Left kidney (tissue), 2 donors: ENCODE measurements around the gene POC1A. TPM values are rescaled to one million over a fixed set of nuclear protein-coding genes. Genes with fewer than 3 reads are reported as not detected.

Experiments
- DNase-seq: peaks from one replicate; pipeline ENCODE4 v3.0.0-alpha.2; 2013
- polyA plus RNA-seq: library from polyadenylated mRNA; unstranded; fragments of 120-200 nt; gene quantifications from one replicate; pipeline ENCODE4 v1.2.1, GENCODE V29; 2013; ENCODE audit not compliant: insufficient read length

The POC1A gene
- polyA plus RNA-seq, 1 donor: 10.5 TPM

DNA sequence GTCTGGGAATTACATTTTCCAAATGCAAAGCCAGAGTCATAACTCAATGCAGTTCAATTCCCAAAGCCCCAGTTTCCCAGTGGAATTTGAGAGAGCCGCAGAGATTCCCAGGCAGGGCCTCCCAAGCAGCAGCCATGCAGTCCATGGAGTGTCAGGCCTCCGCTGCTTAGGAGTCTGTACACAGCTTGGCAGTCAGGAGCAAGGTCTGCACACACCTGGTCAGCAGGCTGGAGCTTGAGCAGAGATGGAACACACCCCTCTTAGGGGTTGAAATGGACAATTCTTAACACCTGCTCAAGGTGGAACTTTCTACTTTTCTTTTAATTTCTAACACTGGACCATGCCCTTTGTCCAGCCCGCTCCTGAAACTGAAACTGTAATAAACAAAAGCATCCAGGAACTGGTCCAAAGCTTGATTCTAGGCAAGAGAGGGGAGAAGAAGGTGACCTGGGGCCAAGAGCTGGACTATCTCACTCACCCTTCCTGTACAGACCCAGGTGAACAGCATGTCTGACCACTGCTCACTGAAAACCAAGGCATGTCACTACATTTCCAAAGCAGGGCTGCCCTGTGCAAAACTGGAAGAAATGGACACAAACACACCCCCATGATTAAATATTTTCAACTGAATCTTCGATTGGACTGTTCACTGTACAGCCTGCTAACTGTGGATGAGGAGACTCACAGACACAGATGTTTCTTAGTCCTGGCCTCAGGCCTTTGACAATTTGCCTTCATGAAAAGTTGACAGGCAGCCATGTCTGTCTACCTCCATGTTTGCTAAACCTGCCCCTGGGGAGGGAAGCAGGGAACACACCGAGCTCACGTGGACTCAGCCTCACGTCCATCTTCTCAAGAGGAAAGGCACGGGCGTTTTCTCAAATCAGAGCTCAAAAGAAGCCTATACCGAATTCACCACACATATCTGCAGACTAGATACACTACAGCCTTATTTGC lies 49.3 kb downstream of the POC1A start:
- no peak for DNase-seq

DNA sequence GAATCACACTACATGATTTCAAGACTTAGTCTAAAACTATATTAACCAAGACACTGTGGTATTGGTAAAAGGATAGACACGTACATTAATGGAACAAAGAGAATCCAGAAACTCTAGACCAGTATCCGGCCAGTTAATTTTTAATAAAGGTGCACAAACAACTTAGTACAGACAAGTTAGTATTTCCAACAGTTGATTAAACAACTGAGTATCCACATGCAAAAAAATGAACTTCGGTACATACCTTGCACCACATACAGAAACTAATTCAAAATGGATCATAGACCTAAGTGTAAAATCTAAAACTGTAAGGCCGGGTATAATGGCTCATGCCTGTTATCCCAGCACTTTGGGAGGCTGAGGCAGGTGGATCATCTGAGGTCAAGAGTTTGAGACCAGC lies 51.3 kb downstream of the POC1A start:
- DNase-seq: no peak

DNA sequence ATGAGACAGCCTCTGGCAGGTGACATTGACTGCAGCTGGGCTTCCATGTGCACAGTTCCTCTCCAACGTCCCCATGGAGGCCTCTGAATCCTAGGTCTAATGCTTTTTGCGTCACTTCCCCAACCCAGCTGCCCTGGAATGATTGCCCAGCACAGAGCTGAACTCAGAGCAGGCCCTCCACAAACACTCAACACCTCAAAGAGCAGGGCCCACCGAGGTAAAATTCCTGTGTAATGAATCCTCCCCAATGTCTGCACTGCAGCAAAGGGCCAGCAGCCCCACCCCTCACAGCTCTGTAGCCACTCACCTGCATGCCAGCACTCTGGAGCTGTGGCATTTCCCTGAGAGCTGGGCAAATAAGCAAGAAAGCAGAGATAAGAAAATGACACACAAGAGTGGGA lies 55.2 kb downstream of the POC1A start:
- no peak for DNase-seq

DNA sequence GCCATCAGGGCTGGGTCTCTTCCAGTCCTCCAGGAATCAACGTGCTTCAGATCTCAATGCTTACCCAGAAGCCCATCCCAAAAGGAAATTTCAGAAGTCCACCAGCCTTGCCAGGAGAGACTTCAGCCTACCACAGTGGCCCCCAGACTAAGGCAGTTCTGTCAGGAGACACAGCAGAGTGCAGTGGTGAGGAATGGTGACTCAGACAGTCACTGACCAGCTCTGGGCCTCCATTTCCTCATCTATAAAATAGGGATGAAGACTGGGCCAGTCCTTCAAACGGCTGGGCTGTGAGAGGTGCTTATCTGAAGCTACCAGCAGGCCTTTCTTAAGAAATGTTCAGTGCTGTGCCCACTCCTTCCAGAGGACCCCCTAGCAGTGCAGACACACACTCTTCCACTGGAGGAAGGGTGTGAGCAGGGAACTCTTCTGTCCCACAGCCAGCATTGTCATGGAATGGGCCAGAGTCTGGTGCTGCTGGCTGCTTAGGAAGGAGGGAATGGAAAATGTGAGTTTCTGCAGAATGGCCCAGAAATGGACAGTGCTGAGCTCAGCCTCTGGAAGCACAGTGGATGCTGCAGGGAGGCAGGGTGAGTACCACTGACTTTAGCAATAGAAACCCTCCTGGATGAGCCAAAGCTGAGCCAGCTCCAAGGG lies 56.2 kb downstream of the POC1A start:
- no peak for DNase-seq

DNA sequence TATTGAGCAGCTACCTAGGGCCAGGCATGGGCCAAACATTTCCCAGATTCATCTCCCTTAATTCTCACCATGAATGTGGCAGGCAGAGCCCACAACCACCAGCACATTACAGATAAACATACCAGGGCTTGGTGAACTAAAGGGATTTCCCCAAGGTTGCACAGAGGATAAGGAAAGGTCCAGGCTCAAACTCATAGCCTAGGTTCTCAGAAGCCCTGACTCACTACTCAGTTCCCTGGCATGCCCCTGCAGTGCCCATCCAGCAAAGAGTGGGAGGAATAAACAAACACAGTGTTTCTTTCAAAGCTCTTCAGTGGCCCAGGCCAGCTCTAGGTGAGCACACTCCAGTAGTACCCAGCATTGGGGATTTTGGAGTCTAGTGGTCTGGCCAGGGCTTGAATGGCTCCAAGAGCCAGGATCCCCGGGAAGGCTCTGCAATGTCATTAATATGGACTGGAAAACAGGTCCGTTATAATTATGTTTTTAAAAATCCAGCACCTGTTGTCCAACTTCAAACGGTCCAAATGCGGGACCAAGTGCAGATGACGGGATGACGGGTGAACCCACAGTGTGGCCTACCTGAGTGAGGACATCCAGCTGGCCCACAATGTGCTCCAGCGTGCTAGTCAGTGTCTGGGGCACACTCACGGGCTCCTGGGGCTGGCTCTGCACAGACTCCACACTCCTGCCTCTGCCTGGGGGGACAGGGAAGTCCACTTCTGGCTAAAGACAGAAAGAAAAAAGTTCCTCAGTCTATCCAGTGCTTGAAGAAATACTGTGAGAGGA lies 58.0 kb downstream of the POC1A start:
- no peak for DNase-seq

DNA sequence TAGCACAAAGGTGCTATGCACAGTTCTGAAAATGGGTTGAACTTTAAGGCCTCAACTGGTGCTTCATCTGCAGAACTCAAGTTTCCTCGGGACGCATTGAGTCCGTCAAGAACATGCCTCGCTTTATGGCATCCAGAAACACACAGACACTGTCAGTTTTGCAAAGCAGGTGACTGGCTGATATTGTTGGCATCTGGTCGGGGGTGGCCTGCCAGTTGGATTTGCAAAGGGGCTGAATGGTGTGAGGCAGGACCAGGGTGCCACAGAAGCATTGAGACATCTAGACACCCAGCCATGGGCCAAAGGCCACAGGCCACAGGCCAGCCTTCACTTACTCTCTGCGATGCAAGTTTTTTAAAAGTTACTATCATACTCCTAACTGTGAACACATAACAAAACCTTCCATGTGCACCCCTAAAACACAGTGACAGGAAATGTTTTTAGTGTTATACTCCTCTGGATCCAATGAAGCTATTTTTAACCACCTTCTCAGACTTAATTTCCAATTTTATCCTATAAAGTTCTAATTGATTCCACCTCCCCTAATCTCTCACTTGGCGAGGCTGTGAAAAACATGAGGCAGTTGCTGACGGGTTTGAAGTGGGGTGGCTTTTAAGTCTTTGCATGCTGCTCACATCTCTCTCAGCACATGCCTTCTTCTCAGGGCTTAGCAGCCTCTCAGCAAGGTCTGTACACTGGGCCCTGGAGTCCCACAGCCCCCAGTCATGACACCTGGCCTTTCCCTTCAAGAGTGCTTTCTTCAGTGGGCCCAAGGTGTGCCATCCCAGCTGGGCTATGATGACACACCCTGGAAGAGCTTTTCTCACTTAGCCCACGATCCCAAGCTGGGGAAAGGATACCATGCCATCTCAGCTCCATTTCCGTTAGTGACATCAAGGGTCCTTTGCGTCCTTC lies 59.4 kb downstream of the POC1A start:
- DNase-seq: no peak

DNA sequence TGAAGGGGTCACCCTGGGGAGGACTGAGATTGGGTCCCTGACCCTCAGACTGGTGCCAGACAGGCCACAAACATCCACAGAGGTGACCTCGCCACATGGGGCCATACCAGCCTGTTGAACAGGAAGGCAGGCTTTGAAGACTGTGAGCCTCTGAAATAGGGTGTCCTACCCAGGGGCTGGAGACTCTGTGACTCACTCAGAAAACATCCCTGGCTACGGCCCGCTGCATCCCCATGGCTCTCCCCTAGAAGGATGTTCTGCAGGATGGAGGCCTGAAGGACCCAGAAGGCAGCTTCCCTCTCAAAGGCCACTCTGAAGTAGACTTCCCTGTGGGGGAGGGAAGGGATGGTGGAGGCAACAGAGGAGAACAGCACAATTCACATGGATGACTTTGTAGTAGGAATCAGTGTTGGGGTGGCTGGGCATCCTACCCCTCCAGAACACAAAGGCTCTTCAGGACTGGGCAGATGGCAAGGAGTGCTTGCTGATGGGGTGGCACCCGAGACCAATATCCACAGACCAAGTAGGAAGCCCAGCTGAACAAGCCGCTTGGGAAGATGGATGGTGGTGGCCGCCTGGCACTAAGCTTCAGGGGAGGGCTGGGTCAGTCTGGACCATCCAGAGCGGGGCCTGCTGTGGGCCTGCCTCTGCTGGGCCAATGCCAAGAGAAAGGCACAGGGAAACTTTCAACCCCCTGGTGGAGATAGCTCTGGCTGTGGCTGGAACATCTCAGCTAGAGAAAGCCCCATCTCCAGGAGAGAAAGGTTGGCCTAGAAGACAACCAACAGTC lies 60.3 kb downstream of the POC1A start:
- no peak for DNase-seq

DNA sequence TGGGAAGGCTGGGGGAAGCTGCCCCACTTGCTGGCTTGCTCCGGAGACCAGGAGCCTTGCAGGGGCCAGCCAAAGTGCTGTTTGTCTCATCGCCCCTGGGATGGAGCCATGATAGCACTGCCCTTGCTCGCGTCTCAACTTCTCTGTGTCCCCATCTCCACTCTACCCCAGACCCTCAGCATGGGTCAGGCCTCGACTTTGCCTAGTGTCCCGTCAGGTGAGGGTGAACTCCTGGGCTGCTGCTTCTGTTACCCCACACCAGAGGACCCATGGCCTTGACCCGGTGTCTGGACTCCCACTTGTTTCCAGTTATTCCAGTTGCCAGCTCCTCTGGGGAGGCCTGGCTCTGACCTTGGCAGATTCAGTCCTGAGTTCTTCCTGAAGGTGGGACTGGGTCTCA lies 61.3 kb downstream of the POC1A start:
- no peak for DNase-seq

DNA sequence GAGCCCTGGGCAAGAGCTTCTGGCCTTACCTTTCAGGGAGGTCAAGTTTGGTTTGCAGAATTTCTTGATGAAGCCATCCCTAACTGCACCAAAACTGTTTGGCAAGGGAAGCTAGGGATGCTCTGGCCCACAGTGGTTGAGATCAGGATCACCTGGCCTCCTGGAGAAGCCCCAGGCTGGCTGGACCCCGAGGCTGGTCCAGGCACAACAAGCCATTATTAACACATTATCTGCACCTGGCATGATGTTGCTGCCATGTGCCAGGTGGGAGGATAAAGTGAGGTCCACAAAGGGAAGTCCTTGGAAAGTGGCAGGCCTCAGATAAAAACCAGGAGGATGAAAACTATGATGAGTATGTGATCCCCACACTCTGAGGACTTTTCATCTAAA lies 62.0 kb downstream of the POC1A start:
- DNase-seq: no peak

DNA sequence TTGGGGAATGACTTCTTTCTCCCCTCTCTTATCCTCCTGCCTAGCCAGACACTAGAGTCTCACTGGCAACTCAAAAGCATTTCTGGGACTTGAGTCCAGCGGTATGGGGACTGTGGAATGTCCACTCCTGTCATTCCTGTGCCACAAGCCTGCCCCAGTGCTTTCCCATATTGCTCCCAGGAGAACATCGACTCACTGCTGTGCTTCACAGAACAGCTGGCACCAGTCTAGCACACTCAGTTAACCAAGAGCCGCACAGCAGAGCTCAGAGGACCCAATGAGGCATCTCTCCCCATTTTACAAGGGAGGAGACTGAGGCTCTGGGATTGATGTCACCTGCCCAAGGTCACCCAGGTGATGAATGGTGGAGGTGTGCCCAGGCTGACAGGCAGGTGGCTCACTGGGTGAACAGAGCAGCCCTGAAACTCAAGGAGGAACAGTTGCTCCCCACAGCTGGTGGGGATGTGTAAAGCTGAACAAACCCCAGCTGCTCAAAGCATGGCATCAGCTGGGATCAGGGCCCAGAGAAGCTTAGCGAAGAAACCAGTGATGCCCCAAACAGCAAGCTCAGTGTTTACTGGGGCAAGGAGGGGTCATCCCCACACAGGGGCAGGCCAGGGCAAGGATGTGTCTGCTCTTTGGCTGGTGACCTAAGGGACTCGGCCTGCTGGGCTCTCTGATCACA lies 62.5 kb downstream of the POC1A start:
- no peak for DNase-seq

DNA sequence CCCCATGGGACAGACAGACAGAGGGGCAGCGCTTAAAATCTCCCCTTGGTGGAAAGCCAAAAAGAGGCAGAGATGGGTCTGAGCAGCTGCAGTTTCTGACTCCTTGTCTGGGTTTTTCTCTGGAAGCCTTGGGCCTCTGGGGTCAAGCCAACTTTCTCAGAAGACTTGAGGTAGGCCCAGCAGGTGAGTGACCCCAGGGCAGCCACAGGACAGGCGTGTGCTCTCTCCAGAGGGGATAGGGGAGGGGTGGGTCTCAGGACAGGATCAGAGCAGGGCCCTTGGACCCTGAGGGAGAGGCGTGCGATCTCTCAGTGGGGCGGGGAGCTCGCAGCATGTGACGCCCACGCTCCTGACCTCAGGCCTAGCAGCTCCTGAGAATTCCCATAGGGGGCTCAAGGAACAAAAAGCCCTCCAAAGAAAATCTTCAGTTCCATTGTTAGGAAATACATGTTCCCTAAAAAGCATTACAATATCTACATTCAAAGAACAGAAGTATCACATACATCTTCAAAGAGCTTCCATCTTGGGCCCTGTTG lies 63.2 kb downstream of the POC1A start:
- DNase-seq: no peak

DNA sequence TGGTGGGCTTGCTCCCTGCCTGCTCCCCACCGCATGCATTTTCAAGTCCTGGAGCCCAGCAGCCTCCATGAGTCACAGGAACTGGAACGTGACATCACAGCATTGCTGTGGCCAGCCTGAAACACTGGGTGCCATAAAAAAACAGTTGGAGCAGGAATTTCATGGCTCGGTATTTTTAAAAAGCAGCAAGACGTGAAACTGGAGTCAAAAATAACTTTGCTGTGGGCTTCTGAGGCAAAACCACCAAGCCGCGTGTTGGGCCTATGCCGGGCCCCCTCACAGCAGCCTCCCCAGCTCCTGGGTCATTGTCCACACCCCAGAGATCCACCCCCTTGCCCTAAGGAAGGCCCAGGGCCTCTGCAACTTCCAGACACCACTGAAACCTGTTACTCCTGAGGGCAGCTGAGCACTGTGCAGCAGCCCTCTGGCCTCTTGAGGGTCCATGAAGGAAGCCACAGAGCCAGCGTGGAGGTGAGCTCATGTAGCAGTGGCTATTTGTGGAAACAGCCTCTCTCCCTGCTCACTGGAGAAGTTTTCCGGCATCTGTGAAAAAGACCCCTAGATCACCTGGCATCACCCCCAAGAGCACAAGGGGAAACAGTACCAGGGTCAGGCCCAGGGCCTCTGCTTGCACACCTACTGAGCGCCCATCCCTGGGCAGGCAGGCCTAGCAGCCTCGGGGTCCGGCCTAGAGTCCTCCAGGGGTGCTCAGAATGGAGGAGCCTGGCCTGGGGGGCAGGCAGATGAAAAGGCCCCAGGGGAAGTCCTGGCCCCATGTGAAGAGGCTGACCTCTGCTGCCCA lies 63.9 kb downstream of the POC1A start:
- DNase-seq: no peak

DNA sequence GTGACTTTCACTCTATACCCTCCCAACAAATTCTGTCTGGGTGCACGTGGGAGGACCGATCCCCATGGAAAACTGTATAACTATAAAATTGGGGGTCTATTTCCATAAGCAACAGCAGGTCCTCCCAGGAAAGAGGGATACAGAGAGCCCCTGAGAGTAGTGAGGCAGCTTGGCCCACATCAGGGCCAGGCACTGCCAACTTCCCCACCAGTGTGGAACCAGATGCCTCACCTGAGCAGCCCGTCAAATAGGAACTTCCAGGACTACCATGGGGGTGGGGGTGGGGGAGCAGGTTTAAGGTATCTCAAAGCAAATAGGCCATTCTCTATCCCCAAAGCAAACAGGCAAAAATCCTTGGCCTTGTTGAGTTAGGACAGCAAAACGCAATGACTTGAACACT lies 64.5 kb downstream of the POC1A start:
- DNase-seq: no peak

DNA sequence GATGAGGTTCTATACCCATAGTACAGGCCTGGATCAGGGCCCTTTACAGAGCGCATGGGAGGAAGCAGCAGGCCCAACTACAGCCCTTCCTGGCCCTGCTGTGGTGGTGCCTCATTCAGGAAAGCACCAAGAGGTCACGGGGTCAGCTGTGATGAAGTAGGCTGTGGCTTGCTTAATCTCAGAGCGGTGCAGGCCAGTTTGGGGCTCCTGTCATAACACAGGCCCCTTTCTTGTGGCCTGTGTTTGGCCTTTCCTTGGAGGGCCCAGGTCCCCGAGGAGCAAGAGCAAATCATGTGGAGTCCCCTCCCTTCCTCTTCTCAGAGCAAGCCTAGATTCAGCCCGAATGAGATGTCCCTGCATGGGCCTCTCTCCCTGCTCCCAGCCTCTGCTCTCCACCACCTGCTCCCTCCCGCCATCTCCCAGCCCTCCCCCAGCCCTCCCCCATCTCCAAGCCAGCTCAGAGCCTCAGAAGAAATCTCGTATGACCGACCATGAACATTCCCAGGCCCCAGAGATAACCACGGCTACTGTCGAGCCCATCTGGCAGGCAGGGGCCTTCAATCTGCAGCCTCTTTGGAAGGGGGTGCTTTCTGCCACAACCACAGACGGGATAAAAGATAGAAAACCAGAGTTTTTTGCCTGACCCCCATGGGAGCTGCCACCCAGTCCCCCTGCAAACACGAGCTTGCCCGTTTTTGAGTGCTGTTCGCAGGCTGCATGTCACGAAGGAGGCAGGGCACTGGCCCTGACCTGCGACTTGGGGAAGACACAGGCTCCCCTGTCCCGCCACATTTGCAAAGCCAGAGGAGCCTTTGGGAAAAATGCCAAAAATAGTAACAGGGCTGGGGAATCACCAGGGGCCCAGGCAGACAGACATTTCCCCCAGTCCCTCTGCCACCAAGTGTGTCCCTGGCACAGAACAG lies 65.5 kb downstream of the POC1A start:
- no peak for DNase-seq

DNA sequence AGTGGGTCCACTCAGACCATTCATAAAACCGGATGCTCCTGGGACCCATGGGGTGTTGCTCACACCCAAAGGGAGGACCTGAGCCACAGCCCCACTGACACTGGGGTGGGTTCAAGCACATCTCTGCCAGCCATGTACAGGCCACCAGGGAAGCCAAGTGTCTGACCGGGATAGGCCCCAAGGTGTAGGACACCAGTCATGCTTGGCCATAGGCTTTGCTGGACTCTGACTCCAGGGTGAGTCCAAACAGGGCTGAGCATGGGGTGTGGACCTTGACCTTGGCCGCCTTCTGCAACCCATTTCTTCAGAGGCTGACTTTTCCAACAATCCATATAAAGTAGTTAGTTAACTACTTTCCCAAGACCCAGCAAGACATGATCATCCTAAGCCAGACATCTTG lies 66.5 kb downstream of the POC1A start:
- DNase-seq: no peak

DNA sequence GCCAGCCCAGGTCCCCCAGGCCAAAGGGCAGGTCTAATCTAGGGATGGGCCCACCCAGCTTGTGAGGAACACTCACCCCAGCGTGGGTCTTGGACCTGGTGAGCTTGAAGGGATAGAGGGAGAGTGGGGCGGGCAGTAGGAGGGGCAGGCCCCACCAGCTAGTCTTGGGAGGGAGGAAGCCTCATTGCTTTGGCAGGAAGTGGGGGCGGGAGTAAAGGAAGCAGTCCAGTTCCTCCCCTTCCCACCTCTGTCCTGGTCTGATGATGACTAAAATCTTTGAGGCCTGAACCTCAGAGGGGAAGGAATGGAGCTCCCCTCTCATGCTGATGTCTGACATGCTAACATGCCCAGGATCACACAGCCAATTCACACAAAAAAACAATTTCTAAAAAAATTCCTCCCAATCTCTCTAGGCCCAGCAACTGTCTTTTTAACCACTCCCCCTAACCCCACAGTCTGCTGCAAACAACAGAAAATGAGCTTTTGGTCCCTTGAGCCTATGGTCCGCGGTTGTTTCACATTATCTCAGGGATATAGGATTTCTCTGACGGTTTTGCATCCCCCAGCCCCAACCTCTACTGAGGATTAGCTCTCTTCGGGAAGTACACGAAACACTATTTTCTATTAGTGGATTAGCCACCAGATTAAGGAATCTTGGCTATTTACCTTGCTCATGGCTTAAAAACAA lies 67.1 kb downstream of the POC1A start:
- DNase-seq: no peak

DNA sequence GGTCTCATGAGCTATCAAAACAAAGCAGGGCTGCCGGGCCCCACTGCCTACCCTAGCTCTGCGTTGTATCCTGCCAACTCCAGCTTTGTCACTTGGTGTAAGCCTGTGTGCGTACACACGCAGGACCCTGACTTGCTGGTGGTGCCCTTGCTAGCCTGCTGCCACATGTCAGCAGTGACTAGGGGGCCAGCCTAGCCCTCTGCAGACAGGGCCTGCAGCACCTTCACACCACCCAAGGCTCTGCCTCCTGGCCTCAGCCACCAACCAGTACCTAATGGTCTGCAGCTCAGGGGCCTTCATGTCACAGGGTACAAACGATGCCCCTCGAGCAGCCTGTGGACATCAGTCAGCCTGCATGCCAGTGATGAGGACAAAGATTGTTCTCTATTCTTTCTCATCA lies 67.8 kb downstream of the POC1A start:
- no peak for DNase-seq
